Breast epithelium (tissue), 3 donors: Measurements from ENCODE around the gene CHST1.

Experiments
- CTCF ChIP-seq, 3 donors: fragments of 450-650 bp; IDR thresholded peaks; one replicate each; pipeline ENCODE4 v1.5.1; 2016 to 2017; ENCODE audit warnings: antibody characterized with exemption in 3 of 3, mild to moderate bottlenecking in 3 of 3, moderate library complexity in 3 of 3
- POLR2A ChIP-seq: fragments of 450-650 bp; IDR thresholded peaks from one replicate; pipeline ENCODE4 v1.6.1; 2016; ENCODE audit warnings: antibody characterized with exemption, mild to moderate bottlenecking, moderate library complexity

- TF ChIP-seq POLR2A, result no peak
- no peak for TF ChIP-seq CTCF (IDR thresholded peaks at IDR 0.05)
These were observed 9.6 kb downstream of the CHST1 start for GRCh38 chr11:45655831-45656230.
